ENCODE measurements around the gene PRKAR1B.

GRCh38 chr7:534959-535358 is 192.1 kb downstream of the PRKAR1B start:
- TF ChIP-seq CTCF (IDR thresholded peaks at IDR 0.05) (no peak), POLR2AphosphoS5 (IDR thresholded peaks at IDR 0.05) (no peak), POLR2A (IDR thresholded peaks at IDR 0.05) (no peak)
